Ectodermal cell (in vitro differentiated cells): ENCODE data around the gene SCNM1.
"Not testable (repeated sequence)": the region's sequence is repeated elsewhere in the genome, so short reads cannot be mapped to it uniquely, and the experiment has no call there.

Experiments used
- H3K27ac ChIP-seq: 2 replicates; pipeline ENCODE4 v1.7.0; 2013; ENCODE audit warnings: mild to moderate bottlenecking, low read depth, low read length; ENCODE audit not compliant: insufficient read depth, poor library complexity, severe bottlenecking
- H3K27me3 ChIP-seq: 2 replicates; pipeline ENCODE4 v1.7.0; 2013; ENCODE audit warnings: mild to moderate bottlenecking, low read length; ENCODE audit not compliant: insufficient read depth, control insufficient read depth, poor library complexity, severe bottlenecking
- H3K36me3 ChIP-seq: one replicate; pipeline ENCODE4 v1.7.0; 2013; ENCODE audit warnings: low read length; ENCODE audit not compliant: control insufficient read depth, insufficient read depth
- H3K4me1 ChIP-seq: one replicate; pipeline ENCODE4 v1.7.0; 2013; ENCODE audit warnings: low read length; ENCODE audit not compliant: control insufficient read depth, insufficient read depth
- H3K4me3 ChIP-seq: 2 replicates; pipeline ENCODE4 v1.7.0; 2013; ENCODE audit warnings: low read depth, low read length, control low read depth; ENCODE audit not compliant: insufficient read depth
- H3K9me3 ChIP-seq: 2 replicates; pipeline ENCODE4 v1.7.0; 2013; ENCODE audit warnings: mild to moderate bottlenecking, low read length, moderate library complexity; ENCODE audit not compliant: control insufficient read depth
- WGBS, 2 experiments: methylation state at CpG; one replicate each; pipeline ENCODE4 v1.1.7; 2013; ENCODE audit warnings: missing lambda C conversion rate in 2 of 2; 5-methylcytosine and 5-hydroxymethylcytosine counted together

SCNM1 gene

DNA sequence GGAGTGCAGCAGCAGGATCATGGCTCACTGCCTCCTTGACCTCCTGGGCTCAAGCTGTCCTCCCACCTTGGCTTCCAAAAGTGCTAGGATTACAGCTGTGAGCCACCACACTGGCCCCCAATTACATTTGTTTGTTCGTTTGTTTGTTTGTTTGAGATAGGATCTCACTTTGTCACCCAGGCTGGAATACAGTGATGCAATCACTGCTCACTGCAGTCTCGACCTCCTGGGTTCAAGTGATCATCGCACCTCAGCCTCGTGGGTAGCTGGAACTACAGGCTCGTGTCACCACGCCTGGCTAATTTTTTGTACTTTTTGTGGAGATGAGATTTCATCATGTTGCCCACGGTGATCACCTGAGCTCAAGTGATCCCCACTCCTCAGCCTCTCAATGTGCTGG lies 26.1 kb downstream of the SCNM1 start:
- no peak overlapping the region for H3K4me3 ChIP-seq
- no peaks in the 10 kb centered on the region for H3K27me3 ChIP-seq
- H3K4me1 ChIP-seq: peaks cover 10% of the 10 kb centered on the region
- no peaks in the 10 kb centered on the region for H3K36me3 ChIP-seq
- H3K9me3 ChIP-seq: no peaks in the 10 kb centered on the region
- no peak overlapping the region for H3K27ac ChIP-seq
- 84 to 92% methylated on average over 7 of the region's 7 CpGs for WGBS, 2 experiments

DNA sequence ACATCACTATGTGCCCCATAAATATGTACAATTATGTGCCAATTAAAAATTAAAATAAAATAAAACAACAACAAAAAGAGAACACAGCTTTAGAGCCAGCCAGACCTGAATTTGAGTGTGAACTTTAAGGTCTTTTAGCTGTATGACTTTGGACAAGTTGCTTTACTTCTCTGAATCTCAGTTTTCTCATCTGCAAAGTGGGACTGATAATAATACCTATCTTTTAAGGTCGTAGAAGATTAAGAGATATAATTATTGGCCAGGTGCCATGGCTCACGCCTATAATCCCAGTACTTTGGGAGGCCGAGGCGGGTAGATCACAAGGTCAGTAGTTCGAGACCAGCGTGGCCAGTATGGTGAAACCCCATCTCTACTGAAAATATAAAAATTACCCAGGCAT lies 27.4 kb downstream of the SCNM1 start:
- no peaks in the 10 kb centered on the region for H3K27me3 ChIP-seq
- H3K4me1 ChIP-seq: peaks cover 9% of the 10 kb centered on the region
- H3K4me3 ChIP-seq: no peak overlapping the region
- 89 to 90% methylated on average over 6 of the region's 6 CpGs for WGBS, 2 experiments
- no peaks in the 10 kb centered on the region for H3K9me3 ChIP-seq
- no peak overlapping the region for H3K27ac ChIP-seq
- no peaks in the 10 kb centered on the region for H3K36me3 ChIP-seq

DNA sequence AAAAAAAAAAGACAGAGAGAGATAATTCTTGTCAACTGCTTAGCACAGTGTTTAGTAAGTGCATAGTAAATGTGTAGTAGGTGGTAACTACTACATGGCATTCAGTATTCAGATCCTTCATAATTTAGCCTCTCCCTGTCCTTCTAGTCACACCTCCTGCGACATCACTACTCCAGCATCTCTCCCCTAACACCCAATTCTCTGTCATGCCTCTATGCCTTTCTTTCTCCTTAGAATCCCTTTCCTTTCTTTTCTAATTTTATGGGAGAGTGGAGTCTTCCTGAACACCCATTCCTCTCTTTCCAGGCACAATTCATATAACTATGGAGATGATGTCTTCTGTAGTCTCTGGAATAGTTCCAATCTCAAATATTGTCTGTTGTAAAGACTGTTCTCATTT lies 27.9 kb downstream of the SCNM1 start:
- H3K4me3 ChIP-seq: no peak overlapping the region
- no peak overlapping the region for H3K27ac ChIP-seq
- WGBS, 2 experiments: 87 to 95% methylated on average over 1 of the region's 1 CpG
- no peaks in the 10 kb centered on the region for H3K9me3 ChIP-seq
- H3K27me3 ChIP-seq: no peaks in the 10 kb centered on the region
- no peaks in the 10 kb centered on the region for H3K36me3 ChIP-seq
- peaks cover 3% of the 10 kb centered on the region for H3K4me1 ChIP-seq

DNA sequence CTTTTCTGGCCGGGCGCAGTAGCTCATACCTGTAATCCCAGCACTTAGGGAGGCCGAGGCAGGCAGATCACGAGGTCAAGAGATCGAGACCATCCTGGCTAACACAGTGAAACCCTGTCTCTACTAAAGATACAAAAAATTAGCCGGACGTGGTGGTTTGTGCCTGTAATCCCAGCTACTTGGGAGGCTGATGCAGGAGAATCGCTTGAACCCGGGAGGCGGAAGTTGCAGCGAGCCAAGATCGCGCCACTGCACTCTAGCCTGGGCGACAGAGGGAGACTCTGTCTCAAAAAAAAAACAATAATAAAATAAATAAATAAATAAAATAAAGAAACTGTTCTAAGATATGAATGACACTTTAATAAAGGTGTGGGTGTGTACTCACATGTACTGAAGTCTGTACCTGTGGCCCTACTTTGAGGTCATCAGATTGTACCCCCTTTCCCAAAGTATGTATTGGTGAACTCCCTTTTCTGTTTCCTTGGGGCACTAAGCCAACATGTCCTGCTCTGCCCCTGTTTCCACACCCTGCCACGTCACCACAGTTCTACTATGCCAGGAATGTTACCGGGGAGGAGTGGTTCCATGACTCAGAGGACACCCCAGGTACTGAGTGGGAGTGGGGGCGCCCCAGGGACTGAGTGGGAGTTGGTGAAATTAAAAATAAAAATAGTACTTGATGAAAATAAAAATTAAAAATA lies 29.1 kb downstream of the SCNM1 start:
- not testable (repeated sequence) for H3K4me3 ChIP-seq, H3K9me3 ChIP-seq, H3K36me3 ChIP-seq, H3K4me1 ChIP-seq, H3K27ac ChIP-seq, H3K27me3 ChIP-seq
- 87 to 94% methylated on average over 15 to 17 of the region's 17 CpGs for WGBS, 2 experiments

DNA sequence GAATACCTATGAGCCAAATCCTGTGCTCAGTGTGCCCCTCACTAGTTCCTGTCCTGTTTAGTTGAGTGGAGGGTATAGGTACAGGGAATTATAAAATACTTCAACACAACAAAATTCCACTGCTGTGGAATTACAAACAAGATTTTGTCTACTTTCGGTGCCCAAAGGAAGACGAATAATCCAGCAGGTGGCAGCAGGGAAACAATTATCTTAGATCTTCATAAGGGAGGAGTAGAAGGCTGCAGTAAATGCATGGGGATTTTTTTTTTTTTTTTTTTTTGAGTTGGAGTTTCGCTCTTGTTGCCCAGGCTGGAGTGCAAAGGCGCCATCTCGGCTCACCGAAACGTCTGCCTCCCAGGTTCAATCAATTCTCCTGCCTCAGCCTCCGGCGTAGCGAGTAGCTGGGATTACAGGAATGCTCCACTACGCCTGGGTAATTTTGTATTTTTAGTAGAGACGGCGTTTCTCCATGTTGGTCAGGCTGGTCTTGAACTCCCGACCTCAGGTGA lies 30.4 kb downstream of the SCNM1 start:
- Histone ChIP-seq H3K4me1 (peaks cover 4% of the 10 kb centered on the region), H3K27me3 (no peaks in the 10 kb centered on the region), H3K27ac (no peak overlapping the region), H3K4me3 (no peak overlapping the region), H3K9me3 (no peaks in the 10 kb centered on the region), H3K36me3 (no peaks in the 10 kb centered on the region)
- 72% methylated on average over 13 of the region's 14 CpGs for WGBS, 2 experiments

DNA sequence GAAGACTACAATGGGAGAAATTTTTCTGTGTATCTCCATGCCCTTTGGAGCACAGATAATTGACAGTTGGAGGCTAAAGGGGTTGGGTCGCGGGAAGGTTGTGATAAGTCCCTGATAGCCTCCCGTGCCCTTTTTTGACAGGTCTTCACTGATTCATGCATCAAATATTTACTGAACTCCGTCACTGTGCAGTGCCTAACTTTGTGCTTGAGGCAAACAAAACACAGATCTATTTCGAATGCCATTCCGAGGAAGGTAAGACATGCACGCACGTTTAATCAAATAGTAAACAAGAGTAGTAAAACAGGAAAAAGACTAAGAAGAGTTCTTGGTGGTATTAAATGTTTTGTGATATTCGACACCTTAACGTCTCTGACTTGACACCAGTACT lies 31.9 kb downstream of the SCNM1 start:
- H3K9me3 ChIP-seq: no peaks in the 10 kb centered on the region
- WGBS, 2 experiments: 28 to 40% methylated on average over 10 of the region's 10 CpGs
- peaks cover 3% of the 10 kb centered on the region for H3K36me3 ChIP-seq
- H3K4me3 ChIP-seq: peak overlapping the region; percentile 74
- H3K27me3 ChIP-seq: no peaks in the 10 kb centered on the region
- peaks cover 5% of the 10 kb centered on the region for H3K4me1 ChIP-seq
- no peak overlapping the region for H3K27ac ChIP-seq

DNA sequence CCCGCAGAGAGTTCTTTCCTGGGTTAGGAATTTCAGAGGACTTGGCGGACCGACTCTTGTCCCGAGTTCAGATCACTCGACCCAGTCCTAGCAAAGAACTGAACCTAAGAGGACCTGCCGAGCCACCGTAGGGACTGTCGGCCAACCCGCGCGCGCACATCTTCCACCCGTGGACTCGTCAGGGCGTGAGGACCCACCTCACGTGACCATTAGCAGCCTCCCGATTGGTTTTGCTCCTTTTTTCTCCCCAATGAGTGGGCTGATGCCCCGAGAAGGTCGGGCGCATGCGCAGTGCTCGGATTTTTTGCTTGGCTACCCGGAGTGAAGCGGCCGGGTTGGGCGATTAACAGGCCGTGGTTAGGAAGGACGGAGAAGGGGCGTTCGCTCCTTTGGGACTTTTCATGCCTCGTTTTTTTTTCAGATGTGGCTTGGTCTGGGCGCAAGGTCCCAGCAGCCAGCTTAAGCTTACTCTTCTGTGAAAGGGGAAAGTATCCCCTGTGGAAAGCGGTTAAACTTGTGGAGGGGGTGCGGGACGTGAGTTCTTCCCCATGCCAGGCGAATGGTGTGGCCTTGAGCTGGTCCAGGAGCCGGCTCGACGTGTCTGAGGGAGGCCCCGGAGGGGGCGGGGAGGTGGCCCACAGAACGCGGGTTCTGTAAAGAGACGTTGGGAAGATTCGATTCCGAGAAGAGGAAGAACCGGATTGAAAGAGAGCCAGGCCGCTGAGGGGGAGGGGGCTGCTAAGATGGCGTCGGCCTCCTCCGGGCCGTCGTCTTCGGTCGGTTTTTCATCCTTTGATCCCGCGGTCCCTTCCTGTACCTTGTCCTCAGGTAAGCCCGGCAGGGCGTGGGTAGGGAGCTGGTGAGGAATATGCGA lies 32.5 kb downstream of the SCNM1 start, which contains the start of gene PIP5K1A:
TSS of gene PIP5K1A (plus strand) at position 299 of the 874 bp plus-strand sequence. CDS start at position 744, 445 bp downstream.
- Histone ChIP-seq H3K36me3 (peaks cover 6% of the 10 kb centered on the region), H3K4me1 (peaks cover 5% of the 10 kb centered on the region), H3K27ac (peak within 1 kb of the TSS; percentile 86), H3K4me3 (peak within 1 kb of the TSS; percentile 74), H3K9me3 (no peaks in the 10 kb centered on the region), H3K27me3 (no peaks in the 10 kb centered on the region)
- WGBS, 2 experiments: 0% methylated on average over 60 of the region's 60 CpGs

DNA sequence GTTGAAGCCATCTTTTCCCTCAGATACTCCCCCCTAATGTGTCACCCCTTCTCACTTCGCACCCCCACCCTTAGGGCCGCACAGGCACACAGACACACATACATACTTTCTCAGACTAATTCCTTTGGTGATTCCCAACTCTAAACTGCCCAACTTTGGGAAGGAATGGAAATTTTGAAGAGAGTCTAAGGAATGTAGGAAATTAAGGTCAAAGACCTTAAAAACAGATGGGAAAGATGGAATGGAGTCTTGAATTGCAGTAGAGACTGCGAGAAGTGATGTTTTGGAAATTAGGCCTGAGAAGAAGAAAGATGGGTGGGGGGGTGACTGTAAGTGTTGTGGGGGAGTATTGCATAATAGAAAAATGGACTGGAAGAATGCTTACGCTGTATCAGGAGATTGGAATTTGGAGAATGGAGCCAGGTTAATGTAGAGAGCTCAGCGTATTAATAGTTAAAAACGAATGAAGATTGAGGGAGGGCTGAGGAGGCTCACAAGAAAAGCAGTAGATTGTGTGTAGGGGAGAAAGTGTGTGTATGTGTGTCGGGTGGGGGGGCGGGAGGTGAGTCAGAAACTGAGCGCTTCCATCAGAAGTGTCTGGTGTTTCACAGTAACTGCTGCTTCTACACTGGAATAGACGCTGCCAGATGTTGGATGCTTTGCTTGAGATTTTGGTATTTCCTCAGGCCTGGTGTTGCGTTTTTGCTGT lies 34.1 kb downstream of the SCNM1 start:
- Histone ChIP-seq H3K4me1 (peaks cover 5% of the 10 kb centered on the region), H3K27me3 (no peaks in the 10 kb centered on the region), H3K4me3 (peak overlapping the region; percentile 74), H3K27ac (no peak overlapping the region), H3K36me3 (peaks cover 6% of the 10 kb centered on the region), H3K9me3 (no peaks in the 10 kb centered on the region)
- 36 to 40% methylated on average over 11 of the region's 11 CpGs for WGBS, 2 experiments

DNA sequence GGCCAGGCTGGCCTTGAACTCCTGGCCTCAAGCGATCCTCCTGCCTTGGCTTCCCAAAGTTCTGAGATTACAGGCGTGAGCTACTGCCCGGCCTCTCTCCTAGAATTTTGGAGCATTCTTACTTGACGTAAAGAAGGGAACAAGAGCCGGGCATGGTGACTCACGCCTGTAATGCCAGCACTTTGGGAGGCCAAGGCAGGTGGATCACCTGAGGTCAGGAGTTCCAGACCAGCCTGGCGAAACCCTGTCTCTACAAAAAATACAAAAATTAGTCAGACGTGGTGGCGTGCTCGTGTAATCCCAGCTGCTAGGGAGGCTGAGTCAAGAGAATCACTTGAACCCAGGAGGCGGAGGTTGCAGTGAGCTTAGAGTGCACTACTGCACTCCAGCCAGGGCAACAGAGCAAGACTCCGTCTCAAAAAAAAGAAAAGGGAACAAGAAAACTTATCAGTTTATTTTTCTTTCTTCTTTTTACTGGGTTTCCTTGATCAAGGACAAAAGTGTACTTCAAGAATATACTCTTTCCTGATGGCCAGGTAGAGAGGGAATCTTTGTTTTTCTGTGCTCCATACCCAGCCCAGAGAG lies 39.5 kb downstream of the SCNM1 start:
- not testable (repeated sequence) for H3K9me3 ChIP-seq, H3K4me3 ChIP-seq, H3K27me3 ChIP-seq, H3K4me1 ChIP-seq, H3K27ac ChIP-seq
- peaks cover 28% of the 10 kb centered on the region for H3K36me3 ChIP-seq
- 96 to 98% methylated on average over 12 of the region's 12 CpGs for WGBS, 2 experiments
